ENCODE data around the gene CTRB1. TPM values are rescaled to one million over a fixed set of nuclear protein-coding genes. Genes with fewer than 3 reads are reported as not detected.

Gene CTRB1
- total RNA-seq, 1 donor from 2014 or later: not detected

DNA sequence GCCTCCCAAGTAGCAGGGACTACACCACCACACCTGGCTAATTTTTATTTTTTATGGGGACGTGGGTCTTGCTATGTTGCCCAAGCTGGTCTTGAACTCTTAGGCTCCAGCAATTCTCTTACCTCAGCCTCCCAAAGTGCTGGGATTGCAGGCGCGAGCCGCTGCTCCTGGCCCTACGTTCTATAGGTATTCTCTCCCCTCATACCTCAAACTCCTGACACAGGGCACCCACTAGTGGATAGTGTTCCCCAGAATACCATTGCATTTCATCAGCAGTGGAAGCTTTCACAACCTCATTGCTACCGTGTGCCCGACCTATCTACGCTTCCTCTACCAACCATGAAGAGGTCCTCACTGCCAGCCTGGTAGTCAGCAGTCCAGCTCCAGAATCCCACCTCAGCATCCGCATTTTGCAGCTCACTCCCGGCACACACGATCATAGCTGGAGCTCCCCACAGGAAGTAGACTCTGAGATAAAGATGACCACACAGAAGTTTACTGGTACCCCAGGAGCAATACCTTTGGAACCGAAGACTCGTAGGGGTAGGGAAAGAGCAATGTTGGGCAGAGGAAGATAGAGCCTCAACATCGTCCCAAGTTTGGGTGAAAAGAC lies 21.2 kb upstream of the CTRB1 start:
- Mint-ChIP-seq H3K27me3 (ENCODE audit: unreplicated experiment) (no peaks in the 10 kb centered on the region), H3K4me3 (ENCODE audit: unreplicated experiment) (no peak overlapping the region), H3K27ac (ENCODE audit: unreplicated experiment) (no peak overlapping the region), H3K4me1 (ENCODE audit: unreplicated experiment) (no peaks in the 10 kb centered on the region), H3K36me3 (ENCODE audit: low read depth, unreplicated experiment) (no peaks in the 10 kb centered on the region), H3K9me3 (ENCODE audit: unreplicated experiment) (no peaks in the 10 kb centered on the region)
- TF ChIP-seq CTCF (IDR thresholded peaks at IDR 0.05; ENCODE audit: unreplicated experiment): no peak
- DNase-seq (ENCODE audit: low spot score): no peak

DNA sequence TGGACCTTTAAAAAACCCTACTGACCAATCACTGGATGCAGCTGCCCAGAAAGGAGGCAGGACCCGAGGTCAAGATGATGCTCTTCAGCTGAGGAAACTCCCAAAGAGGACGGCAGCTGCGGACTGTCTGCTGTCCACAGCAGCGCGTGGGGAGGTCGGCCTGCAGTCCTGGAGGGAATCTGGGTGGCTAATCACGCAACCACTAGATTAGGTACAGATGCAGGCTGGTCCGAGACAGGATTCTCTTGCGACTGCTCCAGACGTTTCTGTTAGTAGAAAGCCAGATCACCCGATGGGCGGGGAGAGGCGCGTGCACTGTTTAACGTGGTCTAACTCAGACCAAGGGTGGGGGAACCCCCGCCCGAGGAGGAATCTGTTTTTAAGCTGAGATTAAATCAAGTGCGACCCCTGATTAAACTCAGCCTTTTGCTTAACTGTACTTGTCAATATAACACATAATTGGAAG lies 20.6 kb upstream of the CTRB1 start:
- Mint-ChIP-seq H3K4me1 (ENCODE audit: unreplicated experiment) (no peaks in the 10 kb centered on the region), H3K27ac (ENCODE audit: unreplicated experiment) (no peak overlapping the region), H3K4me3 (ENCODE audit: unreplicated experiment) (no peak overlapping the region), H3K27me3 (ENCODE audit: unreplicated experiment) (peaks cover 3% of the 10 kb centered on the region), H3K36me3 (ENCODE audit: low read depth, unreplicated experiment) (no peaks in the 10 kb centered on the region), H3K9me3 (ENCODE audit: unreplicated experiment) (no peaks in the 10 kb centered on the region)
- DNase-seq (ENCODE audit: low spot score): no peak
- TF ChIP-seq CTCF (IDR thresholded peaks at IDR 0.05; ENCODE audit: unreplicated experiment): no peak

GRCh38 chr16:75202069-75202590 lies 16.7 kb upstream of the CTRB1 start:
- Mint-ChIP-seq H3K9me3 (ENCODE audit: unreplicated experiment) (no peaks in the 10 kb centered on the region), H3K27me3 (ENCODE audit: unreplicated experiment) (peaks cover 4% of the 10 kb centered on the region)
- no peak for DNase-seq (ENCODE audit: low spot score)

GRCh38 chr16:75203096-75203495 lies 15.7 kb upstream of the CTRB1 start:
- TF ChIP-seq CTCF (IDR thresholded peaks at IDR 0.05; ENCODE audit: unreplicated experiment): no peak
- Mint-ChIP-seq H3K4me1 (ENCODE audit: unreplicated experiment) (no peaks in the 10 kb centered on the region), H3K4me3 (ENCODE audit: unreplicated experiment) (no peak overlapping the region), H3K27ac (ENCODE audit: unreplicated experiment) (no peak overlapping the region), H3K9me3 (ENCODE audit: unreplicated experiment) (no peaks in the 10 kb centered on the region), H3K36me3 (ENCODE audit: low read depth, unreplicated experiment) (no peaks in the 10 kb centered on the region), H3K27me3 (ENCODE audit: unreplicated experiment) (peaks cover 9% of the 10 kb centered on the region)
- DNase-seq (ENCODE audit: low spot score): no peak

More at GRCh38 chr16:75202069-75202590, 16.7 kb upstream of the CTRB1 start:
- Mint-ChIP-seq H3K36me3 (ENCODE audit: low read depth, unreplicated experiment) (no peaks in the 10 kb centered on the region), H3K4me1 (ENCODE audit: unreplicated experiment) (no peaks in the 10 kb centered on the region), H3K27ac (ENCODE audit: unreplicated experiment) (no peak overlapping the region), H3K4me3 (ENCODE audit: unreplicated experiment) (no peak overlapping the region)
- no peak for TF ChIP-seq CTCF (IDR thresholded peaks at IDR 0.05; ENCODE audit: unreplicated experiment)

DNA sequence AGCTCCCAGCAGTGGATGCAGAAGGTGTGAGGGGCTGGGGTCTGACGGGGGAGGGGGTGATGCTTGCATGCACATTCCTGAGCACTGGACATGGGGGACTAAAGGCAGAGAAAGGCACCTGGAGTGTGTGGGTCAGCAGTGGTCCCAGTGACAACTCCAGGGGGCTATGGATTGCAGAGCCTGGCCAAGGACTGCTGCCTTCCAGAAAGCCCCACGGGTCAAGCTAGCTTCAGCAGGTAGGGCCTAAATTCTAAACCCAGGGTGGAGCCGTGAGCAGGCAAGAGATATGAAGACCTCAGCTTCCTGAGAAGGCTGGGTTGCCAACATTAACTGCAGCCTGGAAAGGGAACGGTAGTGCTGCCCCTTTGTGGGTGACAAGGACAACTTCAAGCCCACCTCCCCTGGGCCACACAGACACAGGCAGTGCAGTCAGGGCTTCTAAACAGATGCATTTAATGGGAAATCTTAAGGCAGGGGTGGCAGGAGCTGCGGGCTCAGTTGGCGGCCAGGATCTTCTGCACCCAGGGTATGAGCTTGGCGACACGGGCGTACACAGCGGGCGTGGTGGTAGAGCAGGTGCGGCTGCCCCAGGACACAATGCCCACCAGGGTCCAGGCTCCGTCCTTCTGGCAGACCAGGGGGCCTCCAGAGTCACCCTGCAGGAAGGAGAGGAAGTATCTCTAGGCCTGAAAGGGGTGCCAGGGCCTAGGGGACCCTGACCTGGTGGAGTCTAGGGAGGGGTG lies 14.9 kb upstream of the CTRB1 start:
- H3K27me3 Mint-ChIP-seq (ENCODE audit: unreplicated experiment): peaks cover 11% of the 10 kb centered on the region
- H3K27ac Mint-ChIP-seq (ENCODE audit: unreplicated experiment): peak overlapping the region; percentile 30
- H3K9me3 Mint-ChIP-seq (ENCODE audit: unreplicated experiment): no peaks in the 10 kb centered on the region
- no peak for DNase-seq (ENCODE audit: low spot score)
- no peak for TF ChIP-seq CTCF (IDR thresholded peaks at IDR 0.05; ENCODE audit: unreplicated experiment)
- H3K4me1 Mint-ChIP-seq (ENCODE audit: unreplicated experiment): no peaks in the 10 kb centered on the region
- H3K4me3 Mint-ChIP-seq (ENCODE audit: unreplicated experiment): no peak overlapping the region
- no peaks in the 10 kb centered on the region for H3K36me3 Mint-ChIP-seq (ENCODE audit: low read depth, unreplicated experiment)
